ENCODE data around the gene CPD. TPM values are rescaled to one million over a fixed set of nuclear protein-coding genes. Genes with fewer than 3 reads are reported as not detected.
"Not testable (repeated sequence)": the region's sequence is repeated elsewhere in the genome, so short reads cannot be mapped to it uniquely, and the experiment has no call there.

CPD gene
- total RNA-seq, 2 experiments from 2014 or later, result 26.2 to 30.7 TPM

- intact Hi-C loops (cut with DNase I, micrococcal nuclease), result no loop called here
- H3K9me3 Mint-ChIP-seq, result no peaks in the 10 kb centered on the region
- Histone ChIP-seq H3K27me3 (ENCODE audit: control insufficient read depth in 1 of 2, insufficient read depth in 2 of 2, low read length in 2 of 2) (no peaks in the 10 kb centered on the region), H3K9me3 (ENCODE audit: control insufficient read depth in 1 of 2, insufficient read depth in 1 of 2, low read length in 2 of 2) (no peaks in the 10 kb centered on the region), H3K4me3 (ENCODE audit: low read length) (no peak overlapping the region), H3K27ac (ENCODE audit: low read depth in 1 of 2, low read length in 2 of 2) (no peak overlapping the region), H3K36me3 (ENCODE audit: insufficient read depth, low read length) (peaks cover 17% of the 10 kb centered on the region), H3K4me1 (ENCODE audit: insufficient read depth, low read length) (no peaks in the 10 kb centered on the region)
- H3K36me3 Mint-ChIP-seq (ENCODE audit: low read depth), result peaks cover 82% of the 10 kb centered on the region
- DNase-seq (peak in 1 of 14 experiments; percentile 10), ATAC-seq (ENCODE audit: poor library complexity) (no peak)
- no peak for TF ChIP-seq CTCF (IDR thresholded peaks at IDR 0.05)
- CTCF ChIA-PET, result no interaction called here
- H3K27ac Mint-ChIP-seq, result no peak overlapping the region
- POLR2A ChIA-PET, result no interaction called here
- H3K27me3 Mint-ChIP-seq, result no peaks in the 10 kb centered on the region
- H3K4me1 Mint-ChIP-seq (ENCODE audit: low read depth), result no peaks in the 10 kb centered on the region
- no peak overlapping the region for H3K4me3 Mint-ChIP-seq
These were observed 54.8 kb downstream of the CPD start for GRCh38 chr17:30433514-30433913.

- ATAC-seq (ENCODE audit: poor library complexity), result no peak
- Histone ChIP-seq H3K27me3 (ENCODE audit: control insufficient read depth in 1 of 2, insufficient read depth in 2 of 2, low read length in 2 of 2) (no peaks in the 10 kb centered on the region), H3K4me1 (ENCODE audit: insufficient read depth, low read length) (no peaks in the 10 kb centered on the region), H3K9me3 (ENCODE audit: control insufficient read depth in 1 of 2, insufficient read depth in 1 of 2, low read length in 2 of 2) (no peaks in the 10 kb centered on the region), H3K36me3 (ENCODE audit: insufficient read depth, low read length) (peaks cover 14% of the 10 kb centered on the region), H3K4me3 (ENCODE audit: low read length) (no peak overlapping the region), H3K27ac (ENCODE audit: low read depth in 1 of 2, low read length in 2 of 2) (no peak overlapping the region)
- intact Hi-C loops (cut with DNase I, micrococcal nuclease), result no loop called here
- CTCF ChIA-PET, result no interaction called here
- POLR2A ChIA-PET, result no interaction called here
- Mint-ChIP-seq H3K36me3 (ENCODE audit: low read depth) (peaks cover 58% of the 10 kb centered on the region), H3K4me1 (ENCODE audit: low read depth) (no peaks in the 10 kb centered on the region), H3K4me3 (no peak overlapping the region), H3K27me3 (no peaks in the 10 kb centered on the region), H3K27ac (no peak overlapping the region), H3K9me3 (no peaks in the 10 kb centered on the region)
- no peak for DNase-seq
- TF ChIP-seq CTCF (IDR thresholded peaks at IDR 0.05), result no peak
These were observed 58.0 kb downstream of the CPD start for GRCh38 chr17:30436729-30437128.

- POLR2A ChIA-PET, result no interaction called here
- H3K27ac Mint-ChIP-seq, result no peak overlapping the region
- H3K27me3 ChIP-seq (ENCODE audit: control insufficient read depth in 1 of 2, insufficient read depth in 2 of 2, low read length in 2 of 2), result no peaks in the 10 kb centered on the region
These were observed 65.0 kb downstream of the CPD start for GRCh38 chr17:30443721-30444120.

GRCh38 chr17:30446640-30447039, 67.9 kb downstream of the CPD start:
- ATAC-seq (ENCODE audit: poor library complexity); DNase-seq; POLR2A ChIA-PET; H3K27ac Mint-ChIP-seq; intact Hi-C loops (cut with DNase I, micrococcal nuclease); H3K27me3 ChIP-seq (ENCODE audit: control insufficient read depth in 1 of 2, insufficient read depth in 2 of 2, low read length in 2 of 2); H3K4me3 ChIP-seq (ENCODE audit: low read length); H3K9me3 ChIP-seq (ENCODE audit: control insufficient read depth in 1 of 2, insufficient read depth in 1 of 2, low read length in 2 of 2); H3K9me3 Mint-ChIP-seq; H3K27ac ChIP-seq (ENCODE audit: low read depth in 1 of 2, low read length in 2 of 2); H3K4me1 Mint-ChIP-seq (ENCODE audit: low read depth); H3K4me3 Mint-ChIP-seq; H3K4me1 ChIP-seq (ENCODE audit: insufficient read depth, low read length); H3K27me3 Mint-ChIP-seq: not testable (repeated sequence)
- peaks cover 77% of the 10 kb centered on the region for H3K36me3 Mint-ChIP-seq (ENCODE audit: low read depth)
- peaks cover 48% of the 10 kb centered on the region for H3K36me3 ChIP-seq (ENCODE audit: insufficient read depth, low read length)
- CTCF ChIA-PET, result interaction anchor here (0.6 kb wide), 1 partner anchor 1750 kb away, joined by 3 read pairs; no protein-coding TSS in a partner anchor

More at GRCh38 chr17:30443721-30444120, 65.0 kb downstream of the CPD start:
- no peaks in the 10 kb centered on the region for H3K9me3 Mint-ChIP-seq
- intact Hi-C loops (cut with DNase I, micrococcal nuclease), result no loop called here
- Histone ChIP-seq H3K9me3 (ENCODE audit: control insufficient read depth in 1 of 2, insufficient read depth in 1 of 2, low read length in 2 of 2) (no peaks in the 10 kb centered on the region), H3K36me3 (ENCODE audit: insufficient read depth, low read length) (peaks cover 32% of the 10 kb centered on the region), H3K4me1 (ENCODE audit: insufficient read depth, low read length) (no peaks in the 10 kb centered on the region), H3K4me3 (ENCODE audit: low read length) (no peak overlapping the region), H3K27ac (ENCODE audit: low read depth in 1 of 2, low read length in 2 of 2) (no peak overlapping the region)
- DNase-seq (no peak), ATAC-seq (ENCODE audit: poor library complexity) (no peak)
- no peak for TF ChIP-seq CTCF (IDR thresholded peaks at IDR 0.05)
- peaks cover 53% of the 10 kb centered on the region for H3K36me3 Mint-ChIP-seq (ENCODE audit: low read depth)
- CTCF ChIA-PET, result no interaction called here
- H3K4me3 Mint-ChIP-seq, result no peak overlapping the region
- no peaks in the 10 kb centered on the region for H3K4me1 Mint-ChIP-seq (ENCODE audit: low read depth)
- no peaks in the 10 kb centered on the region for H3K27me3 Mint-ChIP-seq

Data from CD4-positive, alpha-beta T cell (primary cell).